HG03432 (cell line): ENCODE data around the gene TRPV4.

Source experiments
- ATAC-seq: cut with Tn5 transposase; IDR thresholded peaks from one replicate; pipeline ENCODE4 v1.9.1; 2021; ENCODE audit warnings: mild to moderate bottlenecking, moderate library complexity; ENCODE audit not compliant: unreplicated experiment

TRPV4 gene

GRCh38 chr12:109741970-109742703, 91.1 kb downstream of the TRPV4 start:
- no peak for ATAC-seq

GRCh38 chr12:109741286-109741969, 91.8 kb downstream of the TRPV4 start:
- ATAC-seq, result no peak

- ATAC-seq, result no peak
These were observed 92.4 kb downstream of the TRPV4 start for GRCh38 chr12:109740694-109741245.

GRCh38 chr12:109739747-109740693, 93.2 kb downstream of the TRPV4 start:
- ATAC-seq, result no peak

- ATAC-seq, result no peak
These were observed 94.1 kb downstream of the TRPV4 start for GRCh38 chr12:109738878-109739665.

GRCh38 chr12:109738209-109738608, 95.0 kb downstream of the TRPV4 start:
- no peak for ATAC-seq

- ATAC-seq, result no peak
These were observed 95.6 kb downstream of the TRPV4 start for GRCh38 chr12:109737631-109738030.

GRCh38 chr12:109737126-109737525, 96.1 kb downstream of the TRPV4 start:
- no peak for ATAC-seq

GRCh38 chr12:109736552-109737108, 96.6 kb downstream of the TRPV4 start:
- ATAC-seq, result no peak

- ATAC-seq, result no peak
These were observed 97.2 kb downstream of the TRPV4 start for GRCh38 chr12:109735825-109736551.

- no peak for ATAC-seq
These were observed 98.1 kb downstream of the TRPV4 start for GRCh38 chr12:109735051-109735521.

GRCh38 chr12:109734219-109735000, 98.8 kb downstream of the TRPV4 start:
- no peak for ATAC-seq
